Activated T-helper 2 cell treated with anti-CD3 and anti-CD28 coated beads, Interferon-gamma antibody, Interleukin-2, Interleukin-4, amounts not matched to agents 10 μg/mL and 5 μg/mL and 100 μg/mL, durations not matched to agents 14 hours and 24 hours and 36 hours (primary cell): ENCODE data around the gene ZCCHC24. TPM values are rescaled to one million over a fixed set of nuclear protein-coding genes. Genes with fewer than 3 reads are reported as not detected.
A peak's percentile ranks its signal among the peaks of the same experiment; 100 is the strongest.
"Not testable (repeated sequence)": the region's sequence is repeated elsewhere in the genome, so short reads cannot be mapped to it uniquely, and the experiment has no call there.

Source experiments
- DNase-seq: peaks from one replicate; pipeline ENCODE4 v3.0.0; 2021; ENCODE audit warnings: low spot score
- H3K27ac Mint-ChIP-seq: one replicate; pipeline ENCODE4 v1.8.0; 2021; ENCODE audit warnings: mixed read lengths
- H3K27me3 Mint-ChIP-seq: one replicate; pipeline ENCODE4 v1.8.0; 2021; ENCODE audit warnings: low read depth, mixed read lengths
- H3K36me3 Mint-ChIP-seq: one replicate; pipeline ENCODE4 v1.8.0; 2021; ENCODE audit warnings: low read depth, mixed read lengths
- H3K4me1 Mint-ChIP-seq: one replicate; pipeline ENCODE4 v1.8.0; 2021; ENCODE audit warnings: low read depth, mixed read lengths
- H3K4me3 Mint-ChIP-seq: one replicate; pipeline ENCODE4 v1.8.0; 2021; ENCODE audit warnings: low read depth, mild to moderate bottlenecking, moderate library complexity, mixed read lengths
- H3K9me3 Mint-ChIP-seq: one replicate; pipeline ENCODE4 v1.8.0; 2021; ENCODE audit warnings: mixed read lengths
- intact Hi-C: fragments of 100-400 bp; cut with micrococcal nuclease; formaldehyde crosslinking; loops from one replicate; pipeline ENCODE4 v1.15.1; 2023
- total RNA-seq: library from RNA; stranded (reverse); gene quantifications from 2 replicates; pipeline ENCODE4 v1.2.3, GENCODE V29; 2022

ZCCHC24 gene
- total RNA-seq, 1 donor from 2014 or later: 2.1 TPM

DNA sequence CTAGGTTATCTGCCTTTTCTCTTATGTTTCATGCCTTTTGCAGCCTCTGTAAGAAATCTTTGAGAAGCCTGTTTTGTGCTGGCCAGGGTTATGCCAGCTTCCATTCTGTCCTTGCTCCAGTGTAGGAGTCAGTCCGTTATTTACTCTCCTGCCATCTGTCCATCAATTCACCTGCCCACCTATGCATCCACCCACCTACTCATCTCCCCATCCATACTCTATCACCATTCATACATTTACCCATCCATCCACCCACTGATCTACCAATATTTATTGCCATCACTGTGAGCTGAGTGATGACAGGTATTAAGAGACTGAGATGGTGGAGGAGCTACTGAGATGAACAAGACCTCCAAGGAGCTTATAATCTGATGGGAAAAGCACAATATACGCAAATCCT, 110.9 kb downstream of the ZCCHC24 start:
- Mint-ChIP-seq H3K4me3 (no peak overlapping the region), H3K27me3 (no peaks in the 10 kb centered on the region), H3K4me1 (peaks cover 38% of the 10 kb centered on the region), H3K9me3 (peaks cover 3% of the 10 kb centered on the region), H3K36me3 (peaks cover 2% of the 10 kb centered on the region), H3K27ac (peak overlapping the region; percentile 7)
- intact Hi-C loops: loop anchor here (5.0 to 10.0 kb wide), 3 partner anchors 92 to 870 kb away; partner anchors contain the start of gene ANXA11
- no peak for DNase-seq

DNA sequence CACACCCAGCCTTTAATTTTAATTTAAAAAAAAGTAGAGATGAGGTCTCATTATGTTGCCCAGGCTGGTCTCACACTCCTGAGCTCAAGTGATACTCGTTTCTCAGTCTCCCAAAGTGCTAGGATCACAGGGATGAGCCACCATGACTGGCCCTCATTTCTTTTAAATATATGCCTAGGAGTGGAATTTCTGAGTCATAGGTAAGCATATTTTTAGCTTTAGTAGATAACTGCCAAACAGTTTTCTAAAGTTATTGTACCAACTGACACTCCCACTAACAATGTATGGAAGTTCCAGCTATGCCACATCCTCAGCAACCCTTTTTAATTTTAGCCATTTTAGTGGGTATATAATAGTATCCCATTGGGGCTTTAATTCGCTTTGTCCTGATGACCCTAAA, 111.9 kb downstream of the ZCCHC24 start:
- H3K4me1 Mint-ChIP-seq: peaks cover 40% of the 10 kb centered on the region
- intact Hi-C loops: loop anchor here (5.0 to 10.0 kb wide), 3 partner anchors 91 to 871 kb away; partner anchors contain the start of gene ANXA11
- H3K27me3 Mint-ChIP-seq: no peaks in the 10 kb centered on the region
- no peak for DNase-seq
- peaks cover 3% of the 10 kb centered on the region for H3K9me3 Mint-ChIP-seq
- H3K27ac Mint-ChIP-seq: peak overlapping the region; percentile 71
- H3K4me3 Mint-ChIP-seq: no peak overlapping the region
- peaks cover 2% of the 10 kb centered on the region for H3K36me3 Mint-ChIP-seq

DNA sequence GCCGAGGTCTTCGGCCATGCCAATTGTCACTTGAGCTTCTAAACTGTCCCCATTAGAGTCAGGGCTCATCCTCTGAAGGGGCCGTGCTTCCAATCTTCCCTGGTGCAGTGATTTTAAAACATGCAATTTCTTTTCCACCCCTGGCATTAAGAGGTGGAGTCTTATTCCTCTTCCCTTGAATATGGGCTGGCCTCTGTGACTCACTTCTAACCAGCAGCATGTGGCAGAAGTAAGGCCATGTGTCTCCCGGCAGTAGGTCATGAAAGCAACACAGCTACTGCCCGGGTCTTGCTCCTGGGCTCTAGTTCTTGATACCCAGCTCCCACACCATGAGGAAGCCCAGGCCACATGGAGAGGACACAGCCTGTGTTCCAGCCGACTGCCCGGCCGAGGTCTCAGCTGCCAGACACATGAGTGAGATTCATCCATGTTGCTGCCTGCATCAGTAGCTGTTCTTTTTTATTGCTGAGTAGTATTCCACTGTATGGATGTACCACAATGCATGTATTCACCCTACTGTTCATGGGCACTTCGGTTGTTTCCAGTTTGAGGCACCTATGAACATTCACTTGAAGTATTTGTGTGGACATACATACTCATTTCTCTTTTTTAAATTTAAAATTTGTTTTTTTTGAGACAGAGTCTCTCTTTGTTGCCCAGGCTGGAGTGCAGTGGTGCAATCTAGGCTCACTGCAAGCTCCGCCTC, 112.7 kb downstream of the ZCCHC24 start:
- Mint-ChIP-seq H3K27ac (peak overlapping the region; percentile 65), H3K4me1 (peaks cover 40% of the 10 kb centered on the region)
- not testable (repeated sequence) for DNase-seq, H3K36me3 Mint-ChIP-seq, H3K27me3 Mint-ChIP-seq, H3K4me3 Mint-ChIP-seq, H3K9me3 Mint-ChIP-seq
- intact Hi-C loops: loop anchor here (5.0 to 10.0 kb wide), 3 partner anchors 90 to 872 kb away; partner anchors contain the start of gene ANXA11

Other genes with a start within 250 kb of the ZCCHC24 start
- gene PPIF, start 98.2 kb downstream of the ZCCHC24 start, total RNA-seq: 119 and 120 TPM in 2 replicates
- gene EIF5AL1, start 66.9 kb upstream of the ZCCHC24 start, total RNA-seq: 0.23 and 0.32 TPM in 2 replicates
- gene SFTPA2, start 114.8 kb upstream of the ZCCHC24 start, total RNA-seq: not detected in 2 replicates
- gene SFTPA1, start 165.3 kb upstream of the ZCCHC24 start, total RNA-seq: not detected in 2 replicates